HG03108 (cell line): ENCODE results near the gene PSG5.
"Not testable (repeated sequence)": the region's sequence is repeated elsewhere in the genome, so short reads cannot be mapped to it uniquely, and the experiment has no call there.

Experiments
- ATAC-seq: cut with Tn5 transposase; IDR thresholded peaks from one replicate; pipeline ENCODE4 v1.9.1; 2021; ENCODE audit warnings: moderate library complexity; ENCODE audit not compliant: unreplicated experiment

Gene PSG5

DNA sequence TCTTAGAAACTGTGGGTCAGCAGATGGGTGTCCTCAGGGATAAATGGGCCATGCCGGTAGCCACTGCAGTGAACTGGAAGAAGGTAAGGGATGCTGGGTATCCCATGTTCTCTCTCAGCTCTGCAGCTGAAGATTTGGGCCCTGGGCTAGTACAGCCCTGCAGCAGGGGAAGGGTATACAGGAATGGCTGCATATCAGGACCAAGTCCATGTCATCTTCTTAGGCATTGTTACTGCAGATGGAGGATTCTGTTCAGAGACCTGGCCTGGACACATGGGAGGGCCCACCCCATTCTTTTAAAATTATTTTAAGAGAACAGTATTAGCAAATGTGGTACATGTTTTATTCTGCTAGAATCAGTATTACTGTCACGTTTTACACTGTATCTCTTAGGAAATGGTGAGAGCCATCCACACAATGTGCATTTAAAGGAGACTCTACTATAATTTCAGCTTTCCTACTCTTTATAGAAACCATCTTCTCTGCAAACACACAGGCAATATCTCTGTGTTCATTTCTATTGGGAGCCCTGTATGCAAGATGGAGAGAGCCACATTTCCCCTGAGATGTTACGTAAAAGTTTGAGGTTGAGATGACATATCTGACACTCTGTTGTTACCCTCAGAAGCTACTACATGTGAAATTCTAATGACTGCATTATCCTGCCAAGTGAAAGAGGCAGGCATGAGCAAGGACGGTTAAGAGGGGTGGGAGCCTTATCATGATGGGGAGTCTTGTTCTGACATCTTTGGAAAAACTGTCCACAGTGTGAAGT is 6.2 kb upstream of the PSG5 start:
- not testable (repeated sequence) for ATAC-seq

GRCh38 chr19:43188092-43188491 is 1.8 kb upstream of the PSG5 start:
- not testable (repeated sequence) for ATAC-seq

GRCh38 chr19:43181869-43182771 is 4.2 kb downstream of the PSG5 start:
- not testable (repeated sequence) for ATAC-seq

DNA sequence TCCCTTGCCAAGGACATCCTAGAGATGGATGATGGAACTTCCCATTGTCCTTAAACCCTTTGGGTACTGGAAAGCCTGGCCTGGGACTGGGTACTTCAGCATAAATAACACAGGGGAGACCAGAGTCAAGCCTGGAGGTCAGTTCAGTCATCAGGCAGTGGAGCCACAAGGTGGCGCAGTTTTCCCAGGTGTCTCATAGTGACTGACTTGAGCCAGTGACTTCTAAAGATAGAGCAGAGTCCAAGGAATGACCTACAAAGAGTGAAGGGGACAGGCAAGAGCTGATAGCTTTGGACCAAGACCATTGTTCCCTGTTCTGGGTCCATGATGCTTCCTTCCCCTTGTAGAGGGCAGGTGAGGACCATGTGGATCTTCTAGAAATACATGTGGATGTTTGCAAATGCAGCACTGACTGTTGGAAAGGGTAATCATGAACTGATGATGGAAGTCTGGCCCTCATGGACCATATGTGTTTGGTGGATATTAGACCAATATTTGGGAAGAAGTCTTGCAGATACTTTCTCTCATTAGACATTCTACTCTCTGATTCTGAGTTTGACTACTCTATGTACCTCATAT is 6.7 kb downstream of the PSG5 start:
- ATAC-seq = not testable (repeated sequence)

DNA sequence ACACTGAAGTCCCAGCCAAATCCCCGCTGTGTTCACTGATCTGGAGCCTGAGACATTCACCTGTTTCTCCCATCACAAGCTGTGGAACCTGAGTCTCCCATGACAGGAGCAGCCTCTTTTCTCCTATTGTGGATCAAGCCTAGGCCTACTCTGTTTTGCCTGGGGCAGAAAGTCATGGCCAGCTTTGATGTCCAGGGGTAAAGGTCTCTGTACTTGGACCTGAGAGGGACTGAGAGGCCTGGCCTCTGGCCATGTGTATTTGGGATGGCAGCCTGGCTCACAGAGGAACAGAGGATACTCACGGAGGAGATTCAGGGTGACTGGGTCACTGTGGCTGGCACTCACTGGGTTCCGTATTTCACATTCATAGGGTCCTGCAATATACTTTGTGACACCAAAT is 7.8 kb downstream of the PSG5 start:
- not testable (repeated sequence) for ATAC-seq

DNA sequence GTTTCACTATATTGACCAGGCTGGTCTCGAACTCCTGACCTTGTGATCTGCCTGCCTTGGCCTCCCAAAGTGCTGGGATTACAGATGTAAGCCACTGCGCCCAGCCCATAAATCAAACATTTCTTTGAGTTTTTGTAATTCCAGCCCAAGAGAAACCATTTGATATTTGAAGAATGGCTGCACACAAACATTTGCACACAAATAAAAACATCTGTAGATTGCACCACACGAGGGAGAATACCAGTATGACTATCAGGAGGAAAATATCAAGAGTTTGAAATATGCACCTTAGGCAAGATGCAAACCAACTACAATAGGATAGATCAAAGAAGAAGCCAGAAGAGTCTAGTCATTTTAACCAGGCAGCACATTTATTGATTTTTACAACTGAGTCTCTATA is 20.4 kb downstream of the PSG5 start:
- ATAC-seq = not testable (repeated sequence)

DNA sequence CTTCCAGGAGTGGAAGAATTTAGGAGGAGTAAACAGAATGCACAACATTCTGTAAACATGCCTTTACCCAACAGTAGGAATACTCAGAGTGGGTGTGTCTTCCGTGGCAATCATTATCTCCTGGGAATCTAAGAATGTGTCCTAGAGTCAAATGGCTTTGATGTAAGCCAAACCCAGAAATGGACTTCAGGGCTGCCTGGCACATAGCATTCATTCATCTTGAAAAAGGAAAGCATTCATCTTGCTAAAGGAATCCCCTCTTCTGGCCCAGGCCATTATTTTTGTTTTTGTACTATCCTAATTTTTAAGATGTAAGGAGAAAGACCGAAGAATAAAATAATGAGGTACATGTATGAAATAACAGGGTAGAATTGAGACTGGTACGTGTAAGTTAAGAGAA is 23.2 kb downstream of the PSG5 start:
- not testable (repeated sequence) for ATAC-seq

GRCh38 chr19:43162261-43162660 is 24.1 kb downstream of the PSG5 start:
- not testable (repeated sequence) for ATAC-seq

- no peak for ATAC-seq
Observed at GRCh38 chr19:43152214-43152613, 34.1 kb downstream of the PSG5 start.

- not testable (repeated sequence) for ATAC-seq
Observed at GRCh38 chr19:43149788-43150187, 36.5 kb downstream of the PSG5 start.

DNA sequence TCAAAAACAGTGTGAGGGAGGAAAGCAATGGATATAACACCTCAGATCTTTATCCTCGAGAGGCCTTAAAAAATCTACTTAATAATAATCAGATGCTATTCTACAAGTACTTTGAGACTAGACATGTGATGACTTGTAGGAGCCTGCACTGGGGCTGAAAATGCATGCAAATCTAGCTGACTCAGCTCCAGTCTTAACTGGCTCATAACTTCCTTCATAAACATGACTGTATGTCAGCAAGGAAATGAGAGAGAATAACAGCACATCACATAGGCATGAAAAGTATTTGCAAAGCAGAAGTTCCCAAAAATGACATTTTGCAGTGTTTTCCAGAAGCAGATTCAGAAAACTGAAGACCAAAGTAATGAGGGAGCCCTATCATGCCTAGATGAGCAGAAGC is 38.1 kb downstream of the PSG5 start:
- ATAC-seq = no peak

DNA sequence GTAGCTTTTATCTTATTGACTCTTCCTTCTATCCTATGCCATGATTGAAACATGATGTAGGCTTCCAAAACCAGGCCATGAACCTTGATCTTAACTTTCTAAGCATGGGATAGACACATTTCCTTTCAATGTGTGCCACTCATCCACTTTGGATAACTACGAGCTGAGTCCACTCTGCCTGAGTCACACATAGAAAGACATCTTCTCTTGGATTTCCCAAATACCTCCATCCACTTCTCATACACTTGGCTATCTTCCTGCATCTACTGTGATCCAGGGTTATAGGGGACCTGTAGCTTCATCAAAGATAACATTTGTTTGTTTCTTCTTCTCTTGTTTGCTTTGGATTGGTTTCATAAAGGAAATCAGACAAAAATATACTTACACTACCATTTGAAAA is 44.6 kb downstream of the PSG5 start:
- ATAC-seq = not testable (repeated sequence)

- no peak for ATAC-seq
Observed at GRCh38 chr19:43132696-43133095, 53.6 kb downstream of the PSG5 start.

DNA sequence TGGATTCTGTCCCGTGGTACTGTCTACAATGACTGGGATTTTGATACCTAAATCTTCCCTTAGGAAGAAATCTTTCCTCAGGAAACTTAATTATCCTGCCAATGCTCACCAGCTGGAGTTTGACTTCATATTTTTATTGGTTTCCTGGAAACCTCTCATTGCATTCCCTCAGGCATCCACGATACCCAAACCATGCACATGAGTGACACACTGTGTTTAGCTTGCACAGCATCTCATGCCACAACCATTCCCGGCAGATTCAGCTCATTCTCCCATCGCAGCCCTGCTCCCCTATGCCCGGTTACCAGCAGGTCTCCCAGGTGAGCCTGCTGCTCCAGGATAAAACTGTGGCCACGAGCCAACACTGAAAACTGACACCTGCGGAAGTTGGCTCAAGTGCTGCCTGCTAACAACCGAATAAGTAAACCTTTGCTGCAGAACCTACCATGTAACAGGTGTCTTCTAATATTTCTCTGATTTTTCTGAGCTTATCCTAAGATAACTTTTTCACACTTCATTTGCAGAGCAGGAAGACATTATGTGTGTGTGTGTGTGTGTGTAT is 55.0 kb downstream of the PSG5 start:
- not testable (repeated sequence) for ATAC-seq

DNA sequence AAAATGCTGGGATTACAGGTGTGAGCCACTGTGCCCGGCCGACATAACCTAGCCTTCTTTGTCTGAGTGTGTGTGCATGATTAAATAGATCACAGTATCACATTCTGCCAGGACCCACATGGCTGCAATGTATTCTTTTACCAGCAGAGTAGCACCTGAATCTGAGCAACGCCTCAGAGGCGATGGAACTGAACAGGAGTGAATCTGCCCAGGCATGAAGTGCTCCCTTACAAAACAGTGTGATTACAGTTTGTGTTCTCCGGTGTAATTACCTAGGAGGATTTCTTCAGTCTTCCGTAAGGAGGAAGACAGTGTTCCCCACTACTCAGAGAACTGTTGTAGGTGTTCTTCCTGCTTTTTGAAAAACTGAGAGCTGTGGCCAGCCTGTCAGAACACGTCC is 57.1 kb downstream of the PSG5 start:
- not testable (repeated sequence) for ATAC-seq

DNA sequence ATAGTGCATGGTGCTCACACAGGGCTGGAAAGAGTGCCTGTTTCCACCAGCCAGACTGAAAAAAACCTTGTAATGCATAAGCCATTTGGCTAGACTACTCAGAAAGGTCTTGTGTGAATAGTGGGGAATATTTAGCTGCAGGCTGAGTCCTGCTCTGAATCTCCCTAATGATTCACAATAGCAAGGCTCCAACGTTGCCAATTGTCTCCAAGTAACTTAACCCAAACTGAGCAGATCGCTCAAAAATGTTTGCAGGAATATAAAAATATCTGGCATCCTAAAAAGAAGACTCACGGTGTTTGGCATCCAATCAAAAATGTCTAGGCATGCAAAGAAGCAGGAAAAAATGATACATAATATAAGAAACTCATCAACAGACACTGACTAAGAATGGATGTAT is 59.0 kb downstream of the PSG5 start:
- not testable (repeated sequence) for ATAC-seq

- no peak for ATAC-seq
Observed at GRCh38 chr19:43126720-43127119, 59.6 kb downstream of the PSG5 start.

DNA sequence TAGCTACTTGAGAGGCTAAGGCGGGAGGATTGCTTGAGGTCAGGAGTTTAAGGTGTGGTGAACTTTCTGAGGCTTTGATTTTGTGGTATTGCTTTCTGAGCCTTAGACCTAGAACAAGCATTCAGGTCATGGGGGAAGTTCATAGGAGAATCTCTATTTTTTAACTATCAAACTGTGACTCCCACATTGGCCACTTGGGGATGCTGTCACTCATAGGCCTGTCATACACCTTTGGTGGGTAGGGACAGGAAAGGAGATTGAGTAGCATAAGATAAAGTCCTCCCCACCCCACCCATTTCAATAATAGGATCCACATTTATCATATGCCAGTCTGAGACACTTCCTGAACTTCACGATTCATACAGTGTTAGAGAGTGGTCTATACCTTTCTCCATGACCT is 62.0 kb downstream of the PSG5 start:
- no peak for ATAC-seq

- not testable (repeated sequence) for ATAC-seq
Observed at GRCh38 chr19:43120433-43121026, 65.8 kb downstream of the PSG5 start.

- ATAC-seq = not testable (repeated sequence)
Observed at GRCh38 chr19:43119526-43119925, 66.8 kb downstream of the PSG5 start.
